Measurements from ENCODE around the gene TMEM89.

TMEM89 gene

GRCh38 chr3:48621461-48621869 lies at the start of gene TMEM89:
TSS of gene TMEM89 (minus strand) at chr3:48621769. CDS start at chr3:48621756, 13 bp downstream.
- no peak for DNase-seq

GRCh38 chr3:48664929-48665328 lies 43.4 kb upstream of the TMEM89 start:
- DNase-seq, result no peak

- DNase-seq, result no peak
Measured at GRCh38 chr3:48664313-48664644, 42.7 kb upstream of the TMEM89 start.

- DNase-seq, result peak; percentile 100
Measured at GRCh38 chr3:48663489-48664312, 42.1 kb upstream of the TMEM89 start.

GRCh38 chr3:48662753-48663488 lies 41.4 kb upstream of the TMEM89 start, which contains the start of gene CELSR3:
TSS of gene CELSR3 (minus strand) at chr3:48662886. CDS start at chr3:48662634, 252 bp downstream.
- peak; percentile 91 for DNase-seq

- no peak for DNase-seq
Measured at GRCh38 chr3:48662145-48662752, 40.7 kb upstream of the TMEM89 start.

- peak; percentile 92 for DNase-seq
Measured at GRCh38 chr3:48661501-48662144, 40.1 kb upstream of the TMEM89 start.

- no peak for DNase-seq
Measured at GRCh38 chr3:48660800-48661400, 39.3 kb upstream of the TMEM89 start.

- DNase-seq, result no peak
Measured at GRCh38 chr3:48656841-48657281, 35.3 kb upstream of the TMEM89 start.

GRCh38 chr3:48656061-48656840 lies 34.7 kb upstream of the TMEM89 start:
- peak; percentile 93 for DNase-seq

- no peak for DNase-seq
Measured at GRCh38 chr3:48655606-48656005, 34.0 kb upstream of the TMEM89 start.

- no peak for DNase-seq
Measured at GRCh38 chr3:48655063-48655462, 33.5 kb upstream of the TMEM89 start.

GRCh38 chr3:48652923-48653715 lies 31.6 kb upstream of the TMEM89 start:
- DNase-seq, result no peak

- no peak for DNase-seq
Measured at GRCh38 chr3:48651771-48652170, 30.2 kb upstream of the TMEM89 start.

- DNase-seq, result no peak
Measured at GRCh38 chr3:48650723-48651122, 29.2 kb upstream of the TMEM89 start.

- no peak for DNase-seq
Measured at GRCh38 chr3:48648188-48648850, 26.8 kb upstream of the TMEM89 start.

GRCh38 chr3:48647714-48648113 lies 26.1 kb upstream of the TMEM89 start:
- no peak for DNase-seq

GRCh38 chr3:48644898-48645760 lies 23.6 kb upstream of the TMEM89 start:
- no peak for DNase-seq

- DNase-seq, result no peak
Measured at GRCh38 chr3:48642605-48643004, 21.0 kb upstream of the TMEM89 start.
